ENCODE data around the gene TAPBP.
"Not testable (repeated sequence)": the region's sequence is repeated elsewhere in the genome, so short reads cannot be mapped to it uniquely, and the experiment has no call there.

GRCh38 chr6:33357160-33357871 is 43.4 kb upstream of the TAPBP start:
- not testable (repeated sequence) for TF ChIP-seq CTCF (IDR thresholded peaks at IDR 0.05); POLR2A (IDR thresholded peaks at IDR 0.05; ENCODE audit: low read depth); POLR2AphosphoS5 (IDR thresholded peaks at IDR 0.05)
